Testis (tissue), 2 donors: Measurements from ENCODE around the gene PRLR.

Experiments
- POLR2A ChIP-seq: fragments of 450-650 bp; IDR thresholded peaks from one replicate; pipeline ENCODE4 v1.6.1; 2017; ENCODE audit warnings: antibody characterized with exemption, mild to moderate bottlenecking, moderate library complexity
- TF ChIP-seq, protein P1 (sequence below), 3 experiments: fragments of 450-650 bp in 2 of 3; fragments of 200-600 bp in 1 of 3; sonication (generic) in 1 of 3; IDR thresholded peaks; one replicate each; pipeline ENCODE4 v1.5.1; 2016 to 2019; ENCODE audit warnings: antibody characterized with exemption in 3 of 3, mild to moderate bottlenecking in 2 of 3, moderate library complexity in 1 of 3

DNA sequence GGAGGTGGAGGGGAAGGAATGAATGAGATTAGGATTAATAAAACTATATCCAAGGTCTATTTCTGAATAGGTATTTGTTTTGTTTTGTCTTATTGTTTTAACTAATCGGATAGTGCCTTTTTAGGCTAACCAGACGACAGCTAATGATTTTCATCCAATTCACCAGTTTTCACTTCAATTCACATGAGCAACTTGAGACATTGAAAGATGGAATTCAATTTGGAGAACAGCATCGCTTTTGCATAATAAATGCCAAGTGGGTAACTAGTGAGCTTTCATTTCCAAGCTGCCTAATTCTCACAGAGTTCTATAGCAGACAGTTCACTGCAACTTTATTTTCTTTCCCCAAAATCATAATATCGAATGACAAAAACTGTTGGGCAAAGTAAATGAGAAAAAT lies 187.5 kb downstream of the PRLR start:
- TF ChIP-seq POLR2A: no peak
- TF ChIP-seq, protein P1, sequence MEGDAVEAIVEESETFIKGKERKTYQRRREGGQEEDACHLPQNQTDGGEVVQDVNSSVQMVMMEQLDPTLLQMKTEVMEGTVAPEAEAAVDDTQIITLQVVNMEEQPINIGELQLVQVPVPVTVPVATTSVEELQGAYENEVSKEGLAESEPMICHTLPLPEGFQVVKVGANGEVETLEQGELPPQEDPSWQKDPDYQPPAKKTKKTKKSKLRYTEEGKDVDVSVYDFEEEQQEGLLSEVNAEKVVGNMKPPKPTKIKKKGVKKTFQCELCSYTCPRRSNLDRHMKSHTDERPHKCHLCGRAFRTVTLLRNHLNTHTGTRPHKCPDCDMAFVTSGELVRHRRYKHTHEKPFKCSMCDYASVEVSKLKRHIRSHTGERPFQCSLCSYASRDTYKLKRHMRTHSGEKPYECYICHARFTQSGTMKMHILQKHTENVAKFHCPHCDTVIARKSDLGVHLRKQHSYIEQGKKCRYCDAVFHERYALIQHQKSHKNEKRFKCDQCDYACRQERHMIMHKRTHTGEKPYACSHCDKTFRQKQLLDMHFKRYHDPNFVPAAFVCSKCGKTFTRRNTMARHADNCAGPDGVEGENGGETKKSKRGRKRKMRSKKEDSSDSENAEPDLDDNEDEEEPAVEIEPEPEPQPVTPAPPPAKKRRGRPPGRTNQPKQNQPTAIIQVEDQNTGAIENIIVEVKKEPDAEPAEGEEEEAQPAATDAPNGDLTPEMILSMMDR (IDR thresholded peaks at IDR 0.05): no peak
